Activated CD4-positive, alpha-beta T cell treated with anti-CD3 and anti-CD28 coated beads for 48 hours (primary cell): ENCODE results near the gene SFXN5.

Experiments
- DNase-seq: peaks from one replicate; pipeline ENCODE4 v3.0.0-alpha.2; 2020

Gene SFXN5

DNA sequence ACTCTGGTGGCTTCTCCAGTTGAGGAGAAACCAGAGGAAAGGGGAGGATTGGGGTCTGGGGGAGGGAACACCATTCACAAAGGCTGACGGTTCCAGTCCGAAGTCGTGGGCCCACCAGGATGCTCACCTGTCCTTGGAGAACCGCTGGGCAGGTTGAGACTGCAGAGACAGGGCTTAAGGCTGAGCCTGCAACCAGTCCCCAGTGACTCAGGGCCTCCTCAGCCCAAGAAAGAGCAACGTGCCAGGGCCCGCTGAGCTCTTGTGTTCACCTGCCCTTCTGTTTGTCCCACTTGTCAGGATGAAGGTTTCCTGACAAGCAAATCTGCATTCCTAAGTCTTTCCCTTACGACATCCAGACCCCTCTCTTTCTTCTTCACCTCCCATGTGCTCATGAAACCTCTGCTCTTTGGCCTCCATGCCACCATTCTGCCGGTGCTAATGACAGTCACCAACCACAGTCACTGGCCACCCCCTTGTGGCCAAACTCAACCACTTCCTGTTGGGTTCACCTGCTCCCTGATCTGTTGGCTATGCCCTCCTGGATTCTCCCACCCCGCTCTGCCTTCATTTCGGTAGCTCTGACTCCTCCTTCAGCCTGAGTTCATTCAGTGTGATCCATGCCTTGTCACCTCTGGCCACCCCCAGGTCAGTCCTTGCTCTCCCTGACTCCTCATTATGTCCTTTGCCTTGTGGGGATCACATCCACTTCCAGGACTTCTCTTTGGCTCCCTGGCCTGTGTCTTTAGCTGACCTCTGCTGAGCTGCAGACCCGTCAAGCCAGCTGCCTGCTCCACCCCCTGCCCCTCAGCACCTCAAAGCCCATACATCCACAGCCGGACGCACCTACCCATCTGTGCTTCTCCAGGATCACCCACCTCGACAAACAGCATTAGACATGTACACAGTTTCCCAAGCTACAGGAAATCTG, 136.6 kb downstream of the SFXN5 start:
- no peak for DNase-seq

- no peak for DNase-seq
Measured at GRCh38 chr2:72933646-72934151, 137.8 kb downstream of the SFXN5 start.

DNA sequence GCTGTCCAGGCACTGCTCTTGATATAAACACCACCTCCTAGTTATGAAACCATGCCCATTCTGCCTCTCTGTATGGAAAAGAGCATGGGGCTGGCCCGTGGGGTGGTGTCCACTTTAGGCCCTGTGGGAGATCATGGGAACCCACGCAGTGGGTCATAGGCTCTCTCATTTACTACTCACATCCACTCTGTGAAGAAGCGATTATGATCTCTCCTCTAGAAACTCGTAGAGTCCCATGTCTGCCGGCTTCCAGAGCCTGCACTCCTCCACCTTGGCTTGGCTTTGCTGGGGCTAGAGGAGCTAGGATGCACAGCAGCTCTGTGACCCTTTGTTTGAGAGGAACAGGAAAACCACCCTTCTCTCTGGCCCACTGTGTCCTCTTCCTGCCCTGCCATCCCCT, 138.3 kb downstream of the SFXN5 start:
- DNase-seq: no peak

- no peak for DNase-seq
Measured at GRCh38 chr2:72932805-72933204, 138.7 kb downstream of the SFXN5 start.

- no peak for DNase-seq
Measured at GRCh38 chr2:72932045-72932740, 139.3 kb downstream of the SFXN5 start.

DNA sequence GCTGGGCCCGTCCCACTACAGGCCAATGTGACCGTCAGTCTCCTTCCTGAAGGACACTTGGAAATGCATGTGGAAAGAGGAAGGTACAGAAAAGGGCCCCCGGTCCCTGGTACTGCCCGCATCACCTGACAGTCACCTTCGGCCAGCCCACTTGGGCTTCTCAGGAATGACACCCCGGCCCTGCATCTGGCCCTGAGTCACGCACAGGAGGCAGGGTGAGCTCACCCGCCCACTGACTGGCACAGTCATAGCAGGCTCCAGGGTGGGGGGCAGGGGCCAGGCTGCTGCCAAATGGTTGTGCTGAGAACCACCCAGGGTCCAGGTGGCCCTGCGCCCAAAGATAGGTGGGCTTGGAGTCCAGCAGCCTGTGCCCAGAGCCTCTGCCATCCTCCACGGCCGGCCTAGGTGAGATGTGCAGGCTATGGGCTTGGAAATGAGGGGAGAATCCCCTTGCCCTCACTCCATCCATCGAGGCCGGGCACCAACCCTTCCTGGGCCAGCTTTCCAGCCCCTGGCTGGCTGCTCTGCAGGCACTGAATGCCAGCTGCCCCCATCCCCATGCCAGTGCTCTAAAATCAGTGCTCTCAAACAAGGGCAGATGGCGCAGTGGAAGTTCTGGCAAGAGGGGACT, 140.1 kb downstream of the SFXN5 start:
- peak; percentile 64 for DNase-seq

- DNase-seq: no peak
Measured at GRCh38 chr2:72929010-72929409, 142.5 kb downstream of the SFXN5 start.

- no peak for DNase-seq
Measured at GRCh38 chr2:72927619-72928550, 143.6 kb downstream of the SFXN5 start.

DNA sequence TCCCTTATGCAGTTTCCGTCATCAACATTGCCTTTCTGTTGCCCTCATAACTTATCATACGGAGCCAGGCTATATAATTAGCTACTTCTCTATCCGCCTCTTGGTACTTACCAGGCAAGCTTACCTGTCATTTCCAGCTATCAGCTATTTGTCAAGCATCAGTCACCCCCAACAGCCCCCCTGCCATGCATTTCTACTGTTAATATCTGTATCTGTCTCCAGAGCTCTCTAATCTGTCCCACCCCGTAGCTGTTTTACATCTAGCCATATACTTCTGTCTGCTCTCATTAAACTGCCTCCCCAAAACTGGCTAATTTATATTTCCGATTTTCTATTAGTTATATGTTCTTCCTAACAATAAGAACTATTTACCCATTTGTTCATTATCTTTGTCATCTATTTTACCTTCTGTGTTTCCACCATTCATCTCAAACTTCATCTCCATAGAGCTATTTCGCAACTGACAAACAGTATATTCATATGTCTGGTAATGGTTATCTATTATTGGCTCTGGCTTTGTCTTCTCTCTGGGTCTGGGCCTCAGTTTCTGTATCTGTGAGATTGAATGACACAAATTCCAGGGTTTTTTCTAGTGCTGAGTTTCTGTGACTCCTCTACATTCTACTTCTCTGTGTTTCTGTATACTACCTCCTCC, 144.6 kb downstream of the SFXN5 start:
- no peak for DNase-seq

DNA sequence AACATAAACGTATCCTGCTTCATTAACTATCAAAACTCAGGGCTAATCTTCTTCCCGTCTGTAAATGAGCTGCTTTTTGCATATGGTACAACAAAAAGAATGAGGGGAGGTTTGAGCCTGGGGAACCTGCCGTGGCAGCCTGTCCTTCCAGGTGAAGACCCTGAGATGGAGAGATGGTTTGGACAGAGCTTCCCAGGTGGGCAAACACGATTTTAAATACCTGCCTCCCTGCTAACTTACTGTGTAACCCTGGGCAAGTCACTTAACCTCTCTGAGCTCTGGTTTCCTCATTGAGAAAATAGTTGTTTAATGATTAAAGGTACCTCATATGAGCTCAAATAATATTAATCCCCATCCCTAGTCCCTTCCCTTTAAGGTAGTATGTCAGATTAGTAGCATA, 145.1 kb downstream of the SFXN5 start:
- DNase-seq: no peak

DNA sequence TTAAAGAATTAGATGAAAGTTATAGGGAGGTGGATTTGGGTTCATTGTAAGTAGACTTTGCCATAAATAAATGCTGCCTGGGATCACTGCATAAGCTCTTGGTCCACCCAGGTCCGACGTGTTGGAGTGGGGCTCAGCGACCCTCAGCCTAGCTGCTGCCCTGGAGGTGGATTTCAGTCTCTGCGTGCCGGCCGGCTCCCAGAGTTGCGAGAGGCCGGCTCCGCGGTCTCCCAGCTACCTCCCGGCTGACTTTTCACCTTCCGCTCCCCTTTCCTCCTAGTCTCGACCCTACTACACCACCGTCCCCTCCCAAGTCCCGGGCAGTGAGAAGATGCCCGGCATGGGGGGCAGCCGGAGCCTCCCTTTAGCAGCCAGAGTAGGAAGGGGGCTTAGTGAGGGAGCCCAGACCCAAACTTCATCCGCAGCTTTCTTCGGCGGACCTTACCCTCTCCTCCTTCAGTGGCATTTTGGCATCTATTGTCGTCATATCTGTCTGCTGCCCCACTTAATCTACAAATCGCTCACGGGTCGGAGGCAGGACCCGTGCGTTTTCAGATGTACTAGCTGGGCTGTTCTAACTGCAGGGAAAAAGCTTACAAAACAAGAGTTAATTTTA, 146.1 kb downstream of the SFXN5 start:
- no peak for DNase-seq

DNA sequence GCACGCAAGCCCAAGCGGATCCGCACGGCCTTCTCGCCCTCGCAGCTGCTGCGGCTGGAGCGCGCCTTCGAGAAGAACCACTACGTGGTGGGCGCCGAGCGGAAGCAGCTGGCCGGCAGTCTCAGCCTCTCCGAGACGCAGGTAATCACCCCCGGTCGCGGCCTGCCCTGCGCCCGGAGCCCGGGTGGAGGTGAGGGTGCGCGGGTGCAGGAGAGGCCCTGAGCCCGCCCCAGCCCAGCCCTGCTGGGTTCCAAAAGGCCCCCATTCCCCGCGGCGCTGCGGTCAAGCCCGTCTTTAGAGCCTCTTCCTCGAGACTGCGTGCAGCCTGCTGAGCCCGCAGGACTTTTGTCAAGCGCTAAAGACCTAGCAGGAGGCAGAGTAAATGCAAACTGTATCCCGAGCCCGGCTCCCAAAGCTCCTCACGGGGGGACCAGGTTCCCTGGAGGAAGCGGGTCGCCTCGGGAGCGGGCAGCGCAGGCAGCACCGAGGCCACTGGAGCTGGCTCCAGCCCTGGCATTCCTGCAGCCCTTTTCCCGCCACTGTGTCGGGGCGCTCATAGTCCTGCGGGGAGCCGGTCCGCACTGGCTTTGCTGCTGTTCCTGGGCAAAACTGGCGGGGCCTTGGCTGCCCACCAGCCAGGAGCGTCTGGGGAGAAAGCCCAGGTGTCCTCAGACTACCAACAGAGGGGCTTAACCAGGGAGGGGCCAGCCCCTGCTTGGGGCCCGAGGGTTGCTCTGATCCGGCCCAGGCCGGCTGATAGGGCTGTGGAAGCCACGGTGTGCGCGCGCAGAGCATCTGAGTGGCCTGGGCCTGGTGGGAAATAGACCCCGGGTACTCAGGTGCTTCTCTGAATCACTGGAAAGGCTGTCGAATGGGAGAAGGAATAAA, 146.9 kb downstream of the SFXN5 start:
- peak; percentile 18 for DNase-seq

DNA sequence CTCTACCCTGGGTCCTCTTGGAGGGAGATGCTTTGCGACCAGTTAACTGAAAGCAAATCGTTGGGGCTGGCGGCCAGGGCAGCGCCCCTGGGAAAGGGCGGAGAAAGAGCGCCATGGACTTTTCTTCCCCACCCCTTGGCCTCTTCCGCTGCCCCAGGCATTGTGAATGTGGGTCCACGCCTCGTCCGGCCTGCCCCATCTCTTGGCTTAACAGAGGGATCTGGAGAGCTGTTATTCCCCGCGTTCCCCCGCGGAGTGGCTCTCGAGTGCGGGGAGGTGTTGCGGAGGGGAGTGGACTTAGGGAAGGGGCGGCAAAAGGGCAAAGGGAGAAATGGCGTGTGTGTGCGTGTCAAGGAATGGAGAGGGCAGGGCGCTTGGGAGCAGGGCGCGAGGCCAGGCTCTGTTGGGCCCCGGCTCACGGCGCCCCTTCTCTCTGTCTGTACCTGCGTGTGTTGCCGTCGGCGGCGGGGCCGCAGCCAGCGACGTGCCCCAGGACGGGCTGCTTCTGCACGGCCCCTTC, 147.6 kb downstream of the SFXN5 start:
- no peak for DNase-seq

GRCh38 chr2:72921853-72922252, 149.7 kb downstream of the SFXN5 start:
- DNase-seq: no peak

DNA sequence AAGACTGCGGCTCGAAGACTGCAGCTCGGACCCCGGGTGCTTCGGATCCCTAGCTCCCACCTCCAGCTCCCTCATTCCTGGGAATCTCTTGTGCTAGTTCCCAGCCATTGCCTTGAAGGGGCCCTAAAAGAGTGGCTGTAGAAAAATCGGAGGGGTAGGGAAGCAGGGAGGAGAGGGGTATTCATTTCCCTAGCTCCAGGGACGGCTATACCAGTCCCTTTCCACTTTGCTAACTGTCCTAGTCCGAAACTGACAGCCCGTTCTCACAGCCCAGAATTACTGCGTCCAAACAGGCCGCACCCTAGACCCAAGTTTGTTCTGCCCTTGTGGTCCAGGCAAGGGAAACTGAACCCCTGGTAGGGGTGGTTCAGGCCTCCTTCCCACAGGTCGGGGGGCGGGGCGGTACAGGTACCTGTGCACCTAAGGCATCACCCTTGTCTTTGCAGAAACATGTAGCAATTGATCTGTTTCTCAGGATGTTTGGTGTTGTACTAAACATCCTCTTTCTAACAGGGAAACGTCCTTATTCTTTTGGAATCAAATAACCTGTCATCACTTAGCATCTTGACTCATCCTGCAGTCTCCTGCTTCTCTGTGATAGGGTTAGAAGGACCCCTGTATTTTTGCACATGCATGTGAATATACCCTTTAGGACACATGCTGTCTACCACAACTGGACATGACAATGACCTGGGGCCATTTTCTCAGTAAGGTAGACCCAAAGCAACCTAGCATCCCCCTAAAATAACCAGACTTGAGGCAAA, 150.2 kb downstream of the SFXN5 start:
- no peak for DNase-seq

GRCh38 chr2:72920318-72921087, 151.0 kb downstream of the SFXN5 start:
- DNase-seq: peak; percentile 54

- DNase-seq: no peak
Measured at GRCh38 chr2:72919414-72920317, 151.8 kb downstream of the SFXN5 start.
